GM21619 (cell line): ENCODE data around the gene PCGF2.

Experiments
- ATAC-seq: cut with Tn5 transposase; IDR thresholded peaks from one replicate; pipeline ENCODE4 v1.9.1; 2021; ENCODE audit not compliant: unreplicated experiment

The PCGF2 gene

DNA sequence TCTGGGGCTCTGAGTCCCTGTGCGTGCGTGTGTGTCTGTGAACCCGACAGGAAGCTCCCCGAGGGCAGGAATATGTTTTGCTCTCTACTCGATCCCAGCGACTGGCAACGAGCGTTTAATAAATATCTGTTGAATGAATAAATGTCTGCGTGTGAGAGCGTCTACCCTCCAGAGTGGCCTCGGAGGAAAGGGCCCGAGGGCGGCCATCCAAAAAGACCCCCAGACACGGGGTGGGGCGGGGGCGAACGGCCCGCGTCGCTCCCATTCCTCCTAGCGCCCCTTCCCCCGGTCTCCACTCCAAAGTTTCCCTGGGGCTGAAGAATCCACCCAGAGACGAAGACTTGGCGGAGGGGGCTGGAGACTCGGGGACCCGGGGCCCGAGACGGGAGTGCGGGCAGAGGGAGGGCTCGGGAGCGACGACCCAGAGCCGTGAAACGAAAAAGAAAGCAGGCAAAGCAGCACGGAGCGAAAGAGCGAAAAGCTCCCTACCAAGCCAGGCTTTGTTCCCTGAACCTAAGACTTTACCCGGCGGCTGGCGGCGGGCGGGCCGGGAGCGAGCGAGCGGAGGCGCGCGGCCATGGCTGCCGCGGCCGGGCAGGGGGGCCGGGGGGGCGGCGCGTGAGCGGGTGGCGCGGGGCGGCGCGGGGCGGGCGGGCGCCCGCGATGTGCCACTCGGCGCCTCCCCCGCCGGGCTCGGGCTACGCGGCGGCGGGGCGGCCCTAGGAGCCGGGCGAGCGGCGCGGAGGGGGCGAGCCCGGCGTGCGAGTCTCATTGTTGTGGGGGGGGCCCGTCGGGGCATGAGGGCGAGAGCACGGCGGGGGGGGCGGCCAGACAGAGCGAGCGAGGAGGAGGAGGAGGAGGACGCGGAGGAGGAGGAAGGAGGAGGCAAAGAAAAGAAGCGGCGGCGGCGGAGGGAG is 43.3 kb downstream of the PCGF2 start, which contains the start of gene MLLT6:
MLLT6 (plus strand) TSS at position 668 of the 917 bp plus-strand sequence. CDS start 360 bp downstream, outside the sequence.
- ATAC-seq, result no peak

DNA sequence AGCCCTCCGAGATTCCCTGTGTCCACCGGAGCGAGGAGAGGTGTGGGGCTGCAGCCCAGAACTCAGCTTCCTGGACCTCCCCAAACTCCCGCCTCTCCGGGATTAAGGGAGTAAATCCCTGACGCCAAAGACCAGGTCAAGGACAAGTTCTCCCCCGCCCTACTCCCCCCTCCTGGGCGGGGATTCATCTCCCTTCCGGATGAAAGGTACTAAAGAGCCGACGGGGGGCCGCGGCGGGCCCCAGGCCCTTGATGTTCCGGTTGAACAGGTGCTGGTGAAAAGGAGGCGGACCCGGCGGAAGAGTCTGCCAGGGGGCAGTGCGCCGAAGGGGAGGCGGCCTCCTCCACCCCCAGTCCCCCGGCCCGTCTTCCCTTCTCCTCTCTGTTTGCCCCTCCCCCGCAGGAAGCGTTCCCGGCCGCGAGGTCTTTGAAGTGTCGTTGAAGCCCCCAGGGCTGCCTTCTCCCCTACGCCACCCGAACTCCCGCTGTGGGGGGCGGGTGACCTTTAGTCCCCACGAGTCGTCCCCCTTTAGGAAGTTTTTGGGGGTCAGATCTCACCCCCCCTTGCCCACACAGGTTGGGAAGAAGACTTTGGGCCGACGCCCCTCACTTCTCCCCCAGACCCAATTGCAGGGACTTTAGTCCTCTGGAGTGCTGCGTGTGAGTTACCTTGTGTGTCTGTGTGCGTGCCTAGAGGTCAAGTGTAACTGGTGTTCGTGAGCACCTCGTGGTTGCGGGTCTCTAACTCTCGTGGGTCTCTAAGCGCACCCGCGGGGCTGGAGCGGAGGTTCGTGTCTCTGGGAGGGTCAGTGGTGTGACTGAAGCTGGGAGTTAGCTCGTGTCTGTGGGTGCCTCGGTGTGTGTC is 44.2 kb downstream of the PCGF2 start:
- ATAC-seq, result no peak

DNA sequence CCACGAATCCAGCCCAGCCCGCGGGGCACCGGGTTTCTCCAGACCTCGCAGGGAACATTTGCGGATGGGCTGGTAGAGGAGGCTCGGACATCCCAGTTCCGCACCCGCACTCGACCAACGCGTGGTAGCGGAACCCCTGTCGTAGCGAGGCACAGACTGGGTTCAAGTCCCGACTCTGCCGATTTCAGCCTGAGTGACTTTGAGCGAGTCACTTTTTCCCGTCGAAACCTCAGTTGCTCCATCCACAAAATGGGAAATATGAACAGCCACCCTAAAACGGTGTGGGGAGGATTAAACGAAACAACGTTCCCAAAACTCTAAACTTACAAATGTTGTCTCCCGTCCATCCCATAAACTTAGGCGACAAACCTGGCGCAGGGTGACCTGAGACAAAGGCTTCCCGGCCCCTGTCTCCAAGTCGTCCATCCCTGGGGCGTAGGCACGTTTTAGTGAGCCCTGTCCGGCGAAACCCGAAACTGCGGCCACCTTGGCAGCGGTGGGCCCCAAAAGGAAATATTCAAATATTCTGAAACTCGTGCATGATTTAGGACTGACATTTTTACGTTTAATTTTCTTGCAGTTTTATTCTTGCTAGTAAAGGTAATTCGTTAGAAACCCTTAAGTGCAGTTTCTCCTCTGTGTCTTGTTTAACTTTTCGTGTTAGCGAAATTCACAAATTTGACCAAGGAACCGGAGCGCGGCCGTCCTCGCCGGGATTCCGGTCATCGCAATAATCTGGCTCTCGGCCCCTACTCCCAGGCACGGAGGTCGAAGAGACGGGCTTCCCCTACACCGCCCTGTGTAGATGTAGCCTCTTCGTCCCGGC is 45.0 kb downstream of the PCGF2 start:
- no peak for ATAC-seq

DNA sequence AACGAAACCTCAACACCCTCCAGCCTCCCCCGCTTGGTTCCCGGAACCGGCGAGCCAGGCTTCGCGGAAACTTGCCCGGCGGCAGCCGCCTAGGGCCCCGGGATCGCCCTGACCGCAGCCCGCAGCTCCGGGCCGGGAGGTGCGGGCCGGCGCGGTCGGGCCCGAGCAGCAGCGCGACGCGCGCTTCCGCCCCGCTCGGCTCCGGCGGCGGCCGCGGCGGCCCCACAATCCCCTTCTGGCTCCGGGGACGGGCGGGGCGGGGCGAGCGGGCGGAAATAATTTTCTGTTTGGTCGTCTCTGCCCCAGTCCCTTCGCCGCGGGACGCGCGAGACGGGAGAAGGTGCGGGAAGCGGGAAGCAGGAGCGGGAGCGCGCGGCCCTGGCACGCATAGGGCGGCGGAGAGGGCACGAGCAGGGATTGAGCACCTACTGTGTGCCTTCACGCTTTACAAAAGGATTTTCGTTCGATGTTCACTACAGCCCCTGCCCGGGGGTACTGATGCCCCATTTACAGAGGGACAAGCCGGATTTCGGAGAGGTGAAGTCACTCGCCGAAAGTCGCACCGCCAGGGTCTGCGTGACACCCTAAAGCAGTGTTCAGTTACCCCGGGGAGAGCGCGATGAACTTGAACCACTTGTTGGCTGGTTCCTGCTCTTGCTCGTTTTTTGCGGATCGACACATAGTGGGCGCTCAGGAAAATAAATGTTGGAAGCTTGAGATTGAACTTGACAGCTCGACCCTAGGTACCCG is 45.8 kb downstream of the PCGF2 start:
- peak; percentile 32 for ATAC-seq

DNA sequence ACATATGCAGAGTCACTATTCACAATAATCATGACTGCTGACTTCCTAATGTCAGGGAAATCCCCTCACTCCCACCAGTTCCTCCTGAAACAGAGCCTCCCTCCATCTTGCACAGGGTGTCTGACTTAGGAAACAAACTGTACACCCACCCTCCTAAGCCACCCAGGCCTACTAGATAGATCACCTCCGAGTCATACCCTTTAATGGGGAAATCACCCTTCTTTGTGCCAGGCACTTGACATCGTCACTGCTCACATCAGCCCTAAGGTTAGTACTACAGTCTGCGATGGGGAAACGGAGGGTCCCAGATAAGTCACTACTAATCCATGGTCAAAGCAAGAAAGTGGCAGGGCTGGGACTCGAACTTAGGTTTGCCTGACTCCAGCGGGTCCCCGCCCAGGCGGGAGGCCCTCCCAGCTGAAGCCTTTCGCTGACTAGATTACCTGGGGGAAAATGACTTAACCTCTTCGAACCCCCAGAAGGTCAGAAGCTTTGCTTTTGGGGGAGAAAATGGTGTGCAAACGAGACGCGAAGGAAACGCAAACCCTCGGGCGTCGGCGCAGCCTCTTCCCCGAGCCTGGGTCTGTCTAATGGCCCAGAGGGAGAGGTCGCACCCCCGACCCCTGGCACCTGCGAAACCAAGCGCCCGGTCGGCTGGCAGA is 46.5 kb downstream of the PCGF2 start:
- peak; percentile 17 for ATAC-seq

DNA sequence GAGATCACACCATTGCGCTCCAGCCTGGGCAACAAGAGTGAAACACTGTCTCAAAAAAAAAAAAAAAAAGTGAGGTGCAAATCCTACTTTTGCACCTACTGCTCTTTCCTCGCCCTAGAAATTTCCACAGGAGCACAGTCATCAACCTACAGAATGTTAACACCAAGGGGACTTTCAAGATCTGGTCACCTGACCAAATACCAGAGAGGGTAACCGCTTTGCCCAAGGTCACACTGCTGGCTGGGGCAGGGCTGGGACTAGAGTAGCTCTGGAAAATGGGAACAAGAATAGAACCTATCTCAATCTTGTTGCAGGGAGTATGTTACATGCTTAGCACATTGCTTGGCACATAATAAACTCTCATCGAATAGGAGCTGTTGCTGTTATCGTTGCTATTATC is 49.4 kb downstream of the PCGF2 start:
- ATAC-seq, result no peak

DNA sequence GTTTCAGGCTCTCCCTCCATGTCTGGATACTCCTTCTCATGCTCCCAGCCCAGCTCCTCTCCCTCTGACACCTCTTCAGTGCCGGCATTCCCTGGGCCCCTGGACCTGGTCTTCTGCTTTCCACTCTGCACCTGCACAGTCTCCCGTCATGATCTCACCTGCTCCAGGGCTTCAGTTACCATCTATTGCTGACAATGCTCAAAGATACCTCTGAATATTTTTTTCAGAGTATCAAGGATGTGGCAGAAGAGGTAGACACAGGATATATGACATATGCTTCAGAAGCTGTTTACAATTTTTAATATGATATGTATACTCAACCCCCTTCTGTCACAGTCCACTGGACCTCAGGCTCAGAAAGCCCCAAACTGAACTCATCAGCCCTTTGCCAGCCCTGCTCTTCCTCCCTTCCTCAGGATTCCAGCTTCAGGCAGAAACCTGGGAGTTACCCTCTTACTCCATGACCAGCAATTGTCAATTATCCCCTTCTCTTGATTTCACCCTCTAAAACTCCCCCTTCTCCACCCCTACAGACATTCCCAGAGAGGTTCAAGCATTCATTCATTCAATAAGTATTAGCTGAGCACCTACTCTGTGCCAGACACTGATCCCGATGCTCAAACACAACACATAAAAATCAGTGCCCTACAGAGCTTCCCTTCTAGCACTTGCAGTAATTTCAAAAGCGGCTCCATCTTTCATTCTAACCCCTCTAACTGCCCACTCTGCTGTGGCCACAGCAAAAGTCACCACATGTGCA is 50.9 kb downstream of the PCGF2 start:
- ATAC-seq, result no peak

DNA sequence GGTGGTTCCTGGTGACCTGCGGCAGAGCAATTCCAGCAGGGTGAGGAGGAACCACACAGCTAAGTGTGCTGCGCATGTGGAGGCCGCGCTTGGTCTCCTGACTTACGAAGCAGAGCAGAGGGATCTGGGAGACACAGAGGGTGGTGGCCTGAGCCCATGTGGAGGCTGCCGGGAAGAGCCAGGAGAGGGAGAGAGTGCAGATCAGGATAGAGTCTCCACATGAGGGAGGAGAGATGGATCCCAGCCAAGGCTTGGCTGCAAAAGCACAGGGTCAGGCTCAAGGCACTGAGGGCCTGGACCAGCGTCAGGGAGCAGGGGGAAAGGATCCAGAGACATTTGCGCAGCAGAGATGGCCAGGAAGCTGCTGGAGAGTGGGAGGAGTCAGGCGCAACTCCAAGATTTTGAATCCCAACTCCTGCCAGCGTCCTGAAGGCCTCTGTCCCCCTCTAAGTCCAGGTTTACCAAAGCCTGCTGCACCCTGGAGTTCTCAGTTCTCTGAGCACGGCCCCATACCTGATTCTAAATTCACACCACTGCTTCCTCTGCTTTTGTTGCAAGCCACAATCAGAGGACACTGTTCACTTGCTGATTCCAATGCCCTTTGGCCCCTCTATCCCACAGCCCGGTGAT is 54.3 kb downstream of the PCGF2 start:
- no peak for ATAC-seq

DNA sequence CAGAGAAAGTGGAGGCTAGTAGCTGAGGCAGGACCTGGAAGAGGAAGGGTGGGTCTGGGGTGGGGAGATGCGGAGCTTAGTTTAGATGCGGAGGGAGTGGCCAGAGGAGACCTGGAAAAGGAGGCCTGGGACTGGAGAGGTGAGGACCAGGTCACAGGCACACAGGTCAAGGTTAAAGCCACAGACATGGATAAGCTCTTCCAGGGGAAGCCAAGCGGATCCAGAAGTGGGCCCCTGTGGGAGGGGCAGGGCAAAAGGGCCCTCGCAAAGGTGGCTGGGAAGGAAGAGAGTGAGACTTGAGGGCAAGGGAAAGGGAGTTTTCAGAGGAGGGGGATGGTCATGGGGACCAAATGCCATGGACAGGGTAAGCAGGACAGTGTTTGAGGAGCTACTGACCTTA is 57.0 kb downstream of the PCGF2 start:
- no peak for ATAC-seq

DNA sequence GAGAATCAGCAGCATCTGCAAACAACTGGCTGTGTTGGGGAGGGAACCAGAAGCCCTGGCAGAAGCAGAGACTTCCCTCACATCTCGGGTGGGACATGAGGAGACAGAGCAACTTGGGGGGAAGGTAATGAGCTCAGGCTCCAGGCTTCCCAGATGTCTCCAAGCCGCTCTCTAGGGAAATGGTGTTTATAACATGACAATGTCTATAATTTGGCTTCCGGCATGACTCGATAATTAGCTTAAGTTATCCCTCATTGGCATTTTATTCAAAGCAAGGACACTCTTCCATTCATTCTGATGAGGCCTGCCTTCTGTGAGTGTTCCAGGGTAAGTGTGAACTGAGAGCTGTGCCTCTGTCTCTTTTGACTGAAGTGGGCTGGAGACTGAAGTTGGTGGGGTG is 57.8 kb downstream of the PCGF2 start:
- ATAC-seq, result no peak

DNA sequence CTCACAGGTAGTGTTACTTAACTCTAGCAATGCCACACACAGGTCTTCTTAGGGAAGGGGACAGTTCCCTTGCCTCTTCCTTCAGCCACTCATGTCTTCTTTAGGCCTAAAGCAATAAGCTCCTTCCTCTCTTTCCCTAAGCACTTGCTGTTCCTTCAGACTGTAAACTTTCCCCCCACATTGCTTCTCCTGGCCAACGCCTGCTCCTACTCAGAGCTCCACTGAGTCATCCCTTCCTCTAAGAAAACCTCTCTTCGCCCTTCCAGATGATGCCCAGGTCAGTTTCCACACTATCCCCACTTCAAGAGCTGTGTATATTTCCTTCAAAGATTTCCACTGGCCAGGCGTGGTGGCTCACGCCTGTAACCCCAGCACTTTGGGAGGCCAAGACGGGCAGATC is 60.9 kb downstream of the PCGF2 start:
- ATAC-seq, result no peak

DNA sequence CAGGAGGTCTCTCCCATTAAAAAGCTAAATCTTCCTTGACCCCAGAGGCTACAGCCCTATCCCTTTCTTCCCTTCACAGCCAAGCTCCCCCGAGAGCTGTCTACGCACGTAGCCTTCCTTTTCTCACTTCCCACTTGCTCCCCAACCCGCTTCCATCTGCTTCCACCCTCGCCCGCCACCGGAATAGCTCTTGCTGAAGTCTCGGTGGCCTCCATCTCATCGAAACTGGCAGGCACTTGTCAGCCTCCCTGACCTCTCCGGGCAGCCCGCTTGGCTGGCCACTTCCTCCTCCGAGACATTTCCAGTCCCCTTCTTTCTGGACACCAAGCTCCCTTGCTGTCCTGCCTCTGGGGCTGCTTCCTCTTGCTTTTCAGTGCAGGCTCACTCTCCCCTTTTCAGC is 62.6 kb downstream of the PCGF2 start:
- no peak for ATAC-seq
